GM12872 (cell line): ENCODE results near the gene HACD3.

Experiments
- TF ChIP-seq, protein P1 (sequence below): IDR thresholded peaks from 3 replicates; pipeline ENCODE4 v1.5.1; 2011; ENCODE audit warnings: low read depth, mild to moderate bottlenecking, low read length, moderate library complexity; ENCODE audit not compliant: insufficient read depth

HACD3 gene

GRCh38 chr15:65516997-65517865 lies 13.0 kb upstream of the HACD3 start, which contains the start of gene DPP8:
TSS of gene DPP8 (minus strand) at chr15:65517689. CDS start at chr15:65512553, 5,136 bp downstream.
- TF ChIP-seq, protein P1, sequence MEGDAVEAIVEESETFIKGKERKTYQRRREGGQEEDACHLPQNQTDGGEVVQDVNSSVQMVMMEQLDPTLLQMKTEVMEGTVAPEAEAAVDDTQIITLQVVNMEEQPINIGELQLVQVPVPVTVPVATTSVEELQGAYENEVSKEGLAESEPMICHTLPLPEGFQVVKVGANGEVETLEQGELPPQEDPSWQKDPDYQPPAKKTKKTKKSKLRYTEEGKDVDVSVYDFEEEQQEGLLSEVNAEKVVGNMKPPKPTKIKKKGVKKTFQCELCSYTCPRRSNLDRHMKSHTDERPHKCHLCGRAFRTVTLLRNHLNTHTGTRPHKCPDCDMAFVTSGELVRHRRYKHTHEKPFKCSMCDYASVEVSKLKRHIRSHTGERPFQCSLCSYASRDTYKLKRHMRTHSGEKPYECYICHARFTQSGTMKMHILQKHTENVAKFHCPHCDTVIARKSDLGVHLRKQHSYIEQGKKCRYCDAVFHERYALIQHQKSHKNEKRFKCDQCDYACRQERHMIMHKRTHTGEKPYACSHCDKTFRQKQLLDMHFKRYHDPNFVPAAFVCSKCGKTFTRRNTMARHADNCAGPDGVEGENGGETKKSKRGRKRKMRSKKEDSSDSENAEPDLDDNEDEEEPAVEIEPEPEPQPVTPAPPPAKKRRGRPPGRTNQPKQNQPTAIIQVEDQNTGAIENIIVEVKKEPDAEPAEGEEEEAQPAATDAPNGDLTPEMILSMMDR, result peak; percentile 98

- TF ChIP-seq, protein P1, result no peak
Measured at GRCh38 chr15:65517866-65518207, 12.4 kb upstream of the HACD3 start.

DNA sequence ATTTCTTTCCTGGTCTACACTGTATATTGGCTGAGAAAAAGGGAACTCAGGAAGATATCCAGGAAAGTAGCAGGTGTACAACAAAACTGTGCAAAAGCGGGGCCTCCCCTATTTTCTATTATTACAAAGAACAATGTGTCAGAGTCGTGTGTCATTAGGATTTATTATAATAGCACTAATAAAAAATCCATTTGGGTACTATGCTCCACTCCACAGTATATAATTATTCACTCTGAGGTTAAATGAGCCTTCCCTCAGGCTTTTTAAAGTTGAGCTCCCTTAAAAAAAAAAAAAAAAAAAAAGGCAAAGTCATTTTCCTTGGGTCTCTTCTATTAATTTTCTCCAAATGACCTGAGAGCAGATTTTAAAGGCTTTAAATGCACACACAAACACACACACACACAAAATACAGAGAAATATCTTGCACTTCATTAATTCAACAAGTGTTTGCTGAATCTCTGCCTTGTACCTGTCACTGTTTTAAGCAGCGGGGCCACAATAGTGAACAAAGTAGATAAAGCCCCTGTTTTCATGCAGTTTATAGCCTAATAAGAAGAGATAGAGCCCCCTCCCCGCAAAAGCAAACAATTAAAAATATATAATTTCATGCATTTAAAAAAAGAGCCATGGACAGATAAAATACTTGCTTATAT lies 11.5 kb upstream of the HACD3 start:
- TF ChIP-seq, protein P1, result no peak

GRCh38 chr15:65521350-65521749 lies 8.9 kb upstream of the HACD3 start:
- TF ChIP-seq, protein P1, result no peak

GRCh38 chr15:65524226-65524625 lies 6.0 kb upstream of the HACD3 start:
- TF ChIP-seq, protein P1, result no peak

GRCh38 chr15:65525622-65526021 lies 4.6 kb upstream of the HACD3 start:
- TF ChIP-seq, protein P1, result no peak

DNA sequence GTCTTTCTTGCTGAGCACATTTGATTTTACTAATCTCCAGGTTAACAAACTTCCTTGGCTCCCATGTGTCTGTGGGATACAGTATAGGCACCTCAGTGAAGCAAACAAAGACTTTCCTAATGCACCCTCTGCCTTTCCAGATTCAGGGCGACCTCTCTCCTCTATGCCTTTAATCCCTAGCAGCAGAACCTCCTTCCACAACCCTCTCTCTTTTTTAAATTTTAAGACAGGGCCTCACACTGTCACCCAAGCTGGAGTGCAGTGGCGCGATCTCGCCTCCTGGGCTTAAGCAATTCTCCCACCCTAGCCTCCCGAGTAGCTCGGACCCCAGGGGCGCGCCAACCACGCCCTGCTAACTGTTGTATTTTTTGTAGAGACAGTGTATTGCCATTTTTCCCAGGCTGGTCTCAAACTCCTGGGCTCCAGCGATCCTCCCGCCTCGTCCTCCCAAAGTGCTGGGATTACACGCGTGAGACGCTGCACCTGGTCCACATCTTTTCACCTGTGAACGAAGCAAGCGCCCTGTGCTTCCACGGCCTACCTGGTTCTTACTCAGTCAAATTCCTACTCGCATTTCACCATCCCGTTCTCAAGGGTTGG lies 1.7 kb upstream of the HACD3 start:
- TF ChIP-seq, protein P1, result no peak
